SK-N-MC (cell line): ENCODE data around the gene DCDC2C.

Experiments used
- DNase-seq: peaks from one replicate; pipeline ENCODE4 v3.0.0-alpha.2; 2011; ENCODE audit warnings: low read depth, low spot score
- H3K27ac ChIP-seq: fragments of 200-600 bp; sonication (generic); 2 replicates; pipeline ENCODE4 v1.5.1; 2016; ENCODE audit warnings: mixed run types
- H3K36me3 ChIP-seq: fragments of 200-600 bp; sonication (generic); 2 replicates; pipeline ENCODE4 v1.6.1; 2017; ENCODE audit warnings: antibody characterized with exemption, low read length, mixed read lengths; ENCODE audit not compliant: insufficient read depth
- H3K4me3 ChIP-seq: fragments of 200-600 bp; sonication (generic); 2 replicates; pipeline ENCODE4 v1.5.1; 2016
- H3K9ac ChIP-seq: fragments of 200-600 bp; sonication (generic); 2 replicates; pipeline ENCODE4 v1.8.0; 2017; ENCODE audit warnings: mixed run types, mixed read lengths; ENCODE audit not compliant: insufficient read length
- H3K9me3 ChIP-seq: fragments of 200-600 bp; sonication (generic); 2 replicates; pipeline ENCODE4 v1.6.1; 2017; ENCODE audit warnings: low read depth, mild to moderate bottlenecking, antibody characterized with exemption, low read length, moderate library complexity, mixed read lengths
- EZH2 ChIP-seq: fragments of 200-600 bp; sonication (generic); IDR thresholded peaks from one replicate; pipeline ENCODE4 v1.6.1; 2017; ENCODE audit warnings: antibody characterized with exemption
- FOXP2 ChIP-seq: optimal IDR thresholded peaks from 2 replicates; pipeline ENCODE3; 2011; ENCODE audit warnings: mild to moderate bottlenecking, moderate library complexity; ENCODE audit not compliant: insufficient read depth; ENCODE audit errors: extremely low read length, control extremely low read depth
- POLR2AphosphoS5 ChIP-seq: IDR thresholded peaks from 2 replicates; pipeline ENCODE4 v1.6.1; 2012; ENCODE audit warnings: mild to moderate bottlenecking, low read depth, low read length, borderline replicate concordance

The DCDC2C gene

GRCh38 chr2:3779496-3780049 is 76.2 kb downstream of the DCDC2C start:
- TF ChIP-seq EZH2 (no peak), FOXP2 (no peak)
- no peaks in the 10 kb centered on the region for H3K36me3 ChIP-seq
- DNase-seq, result no peak
- H3K9ac ChIP-seq, result no peak overlapping the region
- H3K9me3 ChIP-seq, result no peaks in the 10 kb centered on the region
- H3K27ac ChIP-seq, result no peak overlapping the region
- H3K4me3 ChIP-seq, result no peak overlapping the region

- Histone ChIP-seq H3K27ac (no peak overlapping the region), H3K9ac (no peak overlapping the region), H3K4me3 (peak overlapping the region; percentile 73), H3K36me3 (no peaks in the 10 kb centered on the region), H3K9me3 (no peaks in the 10 kb centered on the region)
- TF ChIP-seq FOXP2 (no peak), POLR2AphosphoS5 (no peak), EZH2 (no peak)
- peak; percentile 56 for DNase-seq
Measured at GRCh38 chr2:3780477-3781402, 77.4 kb downstream of the DCDC2C start.

- Histone ChIP-seq H3K4me3 (no peak overlapping the region), H3K9ac (no peak overlapping the region), H3K9me3 (no peaks in the 10 kb centered on the region), H3K27ac (no peak overlapping the region), H3K36me3 (no peaks in the 10 kb centered on the region)
- TF ChIP-seq FOXP2 (no peak), POLR2AphosphoS5 (no peak), EZH2 (no peak)
- no peak for DNase-seq
Measured at GRCh38 chr2:3784731-3785130, 81.4 kb downstream of the DCDC2C start.

GRCh38 chr2:3785220-3785889 is 82.0 kb downstream of the DCDC2C start:
- no peak for TF ChIP-seq FOXP2
- no peak for TF ChIP-seq EZH2
- no peak for TF ChIP-seq POLR2AphosphoS5
- Histone ChIP-seq H3K36me3 (no peaks in the 10 kb centered on the region), H3K9ac (no peak overlapping the region), H3K4me3 (no peak overlapping the region), H3K9me3 (no peaks in the 10 kb centered on the region), H3K27ac (no peak overlapping the region)
- no peak for DNase-seq

GRCh38 chr2:3785890-3786273 is 82.5 kb downstream of the DCDC2C start:
- H3K9ac ChIP-seq, result no peak overlapping the region
- TF ChIP-seq EZH2, result no peak
- no peaks in the 10 kb centered on the region for H3K9me3 ChIP-seq
- H3K4me3 ChIP-seq, result no peak overlapping the region
- DNase-seq, result no peak
- H3K27ac ChIP-seq, result no peak overlapping the region
- H3K36me3 ChIP-seq, result no peaks in the 10 kb centered on the region

GRCh38 chr2:3787768-3788167 is 84.4 kb downstream of the DCDC2C start:
- no peaks in the 10 kb centered on the region for H3K9me3 ChIP-seq
- H3K4me3 ChIP-seq, result no peak overlapping the region
- TF ChIP-seq POLR2AphosphoS5, result no peak
- TF ChIP-seq FOXP2, result no peak
- no peak for TF ChIP-seq EZH2
- no peak overlapping the region for H3K27ac ChIP-seq
- H3K36me3 ChIP-seq, result no peaks in the 10 kb centered on the region
- no peak overlapping the region for H3K9ac ChIP-seq
- no peak for DNase-seq

- Histone ChIP-seq H3K36me3 (no peaks in the 10 kb centered on the region), H3K9me3 (no peaks in the 10 kb centered on the region), H3K27ac (no peak overlapping the region), H3K9ac (no peak overlapping the region), H3K4me3 (no peak overlapping the region)
- TF ChIP-seq FOXP2, result no peak
- TF ChIP-seq EZH2, result no peak
- TF ChIP-seq POLR2AphosphoS5, result no peak
- DNase-seq, result no peak
Measured at GRCh38 chr2:3789256-3789655, 85.9 kb downstream of the DCDC2C start.

- Histone ChIP-seq H3K9me3 (no peaks in the 10 kb centered on the region), H3K36me3 (no peaks in the 10 kb centered on the region), H3K9ac (no peak overlapping the region), H3K4me3 (no peak overlapping the region), H3K27ac (no peak overlapping the region)
- TF ChIP-seq FOXP2, result no peak
- TF ChIP-seq POLR2AphosphoS5, result no peak
- no peak for DNase-seq
Measured at GRCh38 chr2:3793249-3793648, 89.9 kb downstream of the DCDC2C start.

- H3K27ac ChIP-seq, result no peak overlapping the region
- no peak for DNase-seq
- H3K9ac ChIP-seq, result no peak overlapping the region
- no peak for TF ChIP-seq FOXP2
- TF ChIP-seq EZH2, result no peak
- TF ChIP-seq POLR2AphosphoS5, result no peak
- no peaks in the 10 kb centered on the region for H3K9me3 ChIP-seq
- no peaks in the 10 kb centered on the region for H3K36me3 ChIP-seq
- no peak overlapping the region for H3K4me3 ChIP-seq
Measured at GRCh38 chr2:3801506-3801905, 98.1 kb downstream of the DCDC2C start.
